Osteoblast (primary cell): Measurements from ENCODE around the gene NTM. TPM values are rescaled to one million over a fixed set of nuclear protein-coding genes. Genes with fewer than 3 reads are reported as not detected.

Experiments
- DNase-seq: peaks from one replicate; pipeline ENCODE4 v3.0.0; 2011; ENCODE audit warnings: low spot score, mixed read lengths; ENCODE audit not compliant: insufficient read length; ENCODE audit errors: missing footprints
- H2AFZ ChIP-seq: 2 replicates; pipeline ENCODE4 v1.6.0; 2011; ENCODE audit warnings: mild to moderate bottlenecking, low read length
- H3K27ac ChIP-seq: 2 replicates; pipeline ENCODE4 v1.5.1; 2011; ENCODE audit warnings: mild to moderate bottlenecking, low read depth, low read length, moderate library complexity
- H3K27me3 ChIP-seq: 2 replicates; pipeline ENCODE4 v1.6.0; 2012; ENCODE audit warnings: mild to moderate bottlenecking, control low read depth, inconsistent platforms, low read length, moderate library complexity; ENCODE audit not compliant: insufficient read depth
- H3K36me3 ChIP-seq: 2 replicates; pipeline ENCODE4 v1.5.1; 2011; ENCODE audit warnings: mild to moderate bottlenecking, low read length, control low read depth, moderate library complexity; ENCODE audit not compliant: insufficient read depth
- H3K4me1 ChIP-seq: 2 replicates; pipeline ENCODE4 v1.5.1; 2011; ENCODE audit warnings: mild to moderate bottlenecking, low read length, control low read depth, moderate library complexity; ENCODE audit not compliant: insufficient read depth
- H3K4me2 ChIP-seq: 2 replicates; pipeline ENCODE4 v1.6.0; 2011; ENCODE audit warnings: mild to moderate bottlenecking, low read length; ENCODE audit not compliant: insufficient read depth
- H3K4me3 ChIP-seq: fragments of 200-600 bp; sonication (generic); 3 replicates; pipeline ENCODE4 v1.5.1; 2012; ENCODE audit warnings: mild to moderate bottlenecking, low read length, inconsistent platforms; ENCODE audit not compliant: insufficient read depth
- H3K79me2 ChIP-seq: 2 replicates; pipeline ENCODE4 v1.6.0; 2012; ENCODE audit warnings: mild to moderate bottlenecking, low read length, control low read depth, inconsistent platforms; ENCODE audit not compliant: insufficient read depth
- H3K9me3 ChIP-seq: 2 replicates; pipeline ENCODE4 v1.5.1; 2011; ENCODE audit warnings: low read depth, low read length, control low read depth
- H4K20me1 ChIP-seq: 2 replicates; pipeline ENCODE4 v1.6.0; 2012; ENCODE audit warnings: mild to moderate bottlenecking, low read length, control low read depth; ENCODE audit not compliant: insufficient read depth
- total RNA-seq: library from RNA; depleted of rRNA; stranded (reverse); fragments of >200 nt; gene quantifications from 2 replicates; pipeline ENCODE4 v1.2.3, GENCODE V29; 2012
- TF ChIP-seq, protein P1 (sequence below): IDR thresholded peaks from 2 replicates; pipeline ENCODE4 v1.5.1; 2011; ENCODE audit warnings: mild to moderate bottlenecking, low read depth, low read length, moderate library complexity; ENCODE audit errors: extremely low read depth

Gene NTM
- total RNA-seq, 1 donor, result 48.1 TPM

- no peak overlapping the region for H3K4me2 ChIP-seq
- H3K79me2 ChIP-seq, result peaks cover 28% of the 10 kb centered on the region
- no peak overlapping the region for H2AFZ ChIP-seq
- TF ChIP-seq, protein P1, sequence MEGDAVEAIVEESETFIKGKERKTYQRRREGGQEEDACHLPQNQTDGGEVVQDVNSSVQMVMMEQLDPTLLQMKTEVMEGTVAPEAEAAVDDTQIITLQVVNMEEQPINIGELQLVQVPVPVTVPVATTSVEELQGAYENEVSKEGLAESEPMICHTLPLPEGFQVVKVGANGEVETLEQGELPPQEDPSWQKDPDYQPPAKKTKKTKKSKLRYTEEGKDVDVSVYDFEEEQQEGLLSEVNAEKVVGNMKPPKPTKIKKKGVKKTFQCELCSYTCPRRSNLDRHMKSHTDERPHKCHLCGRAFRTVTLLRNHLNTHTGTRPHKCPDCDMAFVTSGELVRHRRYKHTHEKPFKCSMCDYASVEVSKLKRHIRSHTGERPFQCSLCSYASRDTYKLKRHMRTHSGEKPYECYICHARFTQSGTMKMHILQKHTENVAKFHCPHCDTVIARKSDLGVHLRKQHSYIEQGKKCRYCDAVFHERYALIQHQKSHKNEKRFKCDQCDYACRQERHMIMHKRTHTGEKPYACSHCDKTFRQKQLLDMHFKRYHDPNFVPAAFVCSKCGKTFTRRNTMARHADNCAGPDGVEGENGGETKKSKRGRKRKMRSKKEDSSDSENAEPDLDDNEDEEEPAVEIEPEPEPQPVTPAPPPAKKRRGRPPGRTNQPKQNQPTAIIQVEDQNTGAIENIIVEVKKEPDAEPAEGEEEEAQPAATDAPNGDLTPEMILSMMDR, result no peak
- H3K27ac ChIP-seq, result peak overlapping the region; percentile 23
- H3K27me3 ChIP-seq, result no peaks in the 10 kb centered on the region
- no peak overlapping the region for H3K4me3 ChIP-seq
- H4K20me1 ChIP-seq, result no peaks in the 10 kb centered on the region
- no peaks in the 10 kb centered on the region for H3K9me3 ChIP-seq
- no peak for DNase-seq
- H3K36me3 ChIP-seq, result peaks cover 8% of the 10 kb centered on the region
- peaks cover 13% of the 10 kb centered on the region for H3K4me1 ChIP-seq
Observed at GRCh38 chr11:131955904-131956303, 585.5 kb downstream of the NTM start.

DNA sequence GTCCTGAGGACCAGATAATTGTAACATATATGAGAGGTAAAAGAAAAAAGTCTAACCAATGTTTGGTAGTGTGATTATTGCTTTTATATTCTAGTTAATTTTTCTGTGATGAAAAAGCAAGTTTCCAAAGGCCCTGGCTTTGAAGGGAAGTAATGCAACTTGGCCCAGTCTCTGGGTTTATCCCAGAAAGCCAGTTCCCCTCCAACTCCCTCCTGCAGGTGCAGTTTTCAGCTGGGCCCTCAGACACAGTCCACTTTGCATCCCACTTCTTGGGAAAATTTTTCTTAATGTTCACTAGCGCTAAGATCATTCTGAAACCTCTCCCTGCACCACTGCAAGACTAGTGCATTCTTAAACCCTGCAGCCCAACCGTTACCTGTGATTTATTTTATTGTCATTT is 586.8 kb downstream of the NTM start:
- no peak for DNase-seq
- Histone ChIP-seq H3K4me1 (peaks cover 13% of the 10 kb centered on the region), H3K36me3 (peaks cover 12% of the 10 kb centered on the region), H2AFZ (no peak overlapping the region), H3K4me3 (no peak overlapping the region), H3K4me2 (no peak overlapping the region), H3K27me3 (no peaks in the 10 kb centered on the region), H3K27ac (no peak overlapping the region), H3K9me3 (no peaks in the 10 kb centered on the region), H3K79me2 (peaks cover 24% of the 10 kb centered on the region), H4K20me1 (no peaks in the 10 kb centered on the region)
- TF ChIP-seq, protein P1, result no peak

DNA sequence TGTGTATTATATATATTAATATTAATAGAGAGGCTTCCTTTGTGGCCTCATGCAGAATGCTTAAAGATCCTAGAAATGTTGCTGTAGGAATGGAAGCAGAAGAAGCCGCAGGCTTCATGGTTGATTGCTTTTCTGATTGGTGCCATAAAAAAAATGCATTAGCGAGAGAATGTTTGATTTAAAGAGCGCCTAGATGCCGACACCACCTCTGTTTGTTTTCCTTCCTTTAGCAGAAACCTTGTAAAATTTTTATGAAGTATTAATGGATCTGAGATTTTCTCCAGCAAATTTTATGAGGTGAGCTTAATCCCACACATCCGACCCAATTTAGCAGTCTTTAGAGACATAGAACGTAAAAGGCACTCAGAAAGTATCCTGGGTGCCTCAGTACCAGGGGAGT is 587.5 kb downstream of the NTM start:
- peaks cover 20% of the 10 kb centered on the region for H3K79me2 ChIP-seq
- no peak for DNase-seq
- no peak overlapping the region for H3K27ac ChIP-seq
- no peaks in the 10 kb centered on the region for H3K9me3 ChIP-seq
- H3K4me3 ChIP-seq, result no peak overlapping the region
- peaks cover 12% of the 10 kb centered on the region for H3K36me3 ChIP-seq
- TF ChIP-seq, protein P1, result no peak
- H3K4me1 ChIP-seq, result peaks cover 13% of the 10 kb centered on the region
- no peak overlapping the region for H3K4me2 ChIP-seq
- H2AFZ ChIP-seq, result no peak overlapping the region
- no peaks in the 10 kb centered on the region for H3K27me3 ChIP-seq
- no peaks in the 10 kb centered on the region for H4K20me1 ChIP-seq

DNA sequence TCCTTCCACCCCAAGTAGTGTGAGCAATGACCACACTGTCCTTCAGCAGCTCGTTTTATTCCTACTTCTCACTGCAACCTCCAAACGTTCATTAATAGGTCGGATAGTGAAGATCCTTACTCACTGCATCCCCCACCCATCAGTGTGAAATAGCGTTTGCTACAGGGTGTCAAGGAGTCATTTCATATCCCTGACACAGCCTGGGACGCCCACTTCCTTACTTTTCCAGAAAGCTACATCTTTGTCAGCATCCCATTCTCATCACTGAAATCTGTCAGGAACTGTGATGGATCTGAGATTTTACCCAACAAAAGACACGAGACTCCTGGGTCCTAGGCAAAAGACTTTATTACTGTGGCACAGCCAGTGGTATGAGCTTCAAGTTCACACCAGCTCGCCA is 592.4 kb downstream of the NTM start:
- Histone ChIP-seq H3K4me2 (no peak overlapping the region), H3K4me3 (no peak overlapping the region), H3K9me3 (no peaks in the 10 kb centered on the region), H2AFZ (no peak overlapping the region), H4K20me1 (no peaks in the 10 kb centered on the region), H3K27ac (no peak overlapping the region), H3K36me3 (peaks cover 12% of the 10 kb centered on the region), H3K79me2 (peaks cover 9% of the 10 kb centered on the region), H3K4me1 (no peaks in the 10 kb centered on the region), H3K27me3 (no peaks in the 10 kb centered on the region)
- DNase-seq, result no peak
- TF ChIP-seq, protein P1, result no peak
